HepG2 (cell line): ENCODE measurements around the gene MCU. TPM values are rescaled to one million over a fixed set of nuclear protein-coding genes. Genes with fewer than 3 reads are reported as not detected.
A peak's percentile ranks its signal among the peaks of the same experiment; 100 is the strongest.

Experiments used
- ARID3A ChIP-seq: IDR thresholded peaks from 2 replicates; pipeline ENCODE4 v1.6.1; 2012; ENCODE audit warnings: low read depth, low read length, improper control_type of control experiment
- BCL3 ChIP-seq: sonication (generic); formaldehyde crosslinking; IDR thresholded peaks from 2 replicates; pipeline ENCODE4 v1.5.1; 2020; ENCODE audit warnings: mild to moderate bottlenecking, missing genetic modification reagents, moderate library complexity
- FOSL2 ChIP-seq: sonication (generic); formaldehyde crosslinking; IDR thresholded peaks from 2 replicates; pipeline ENCODE4 v1.4.0; 2020; ENCODE audit warnings: missing genetic modification reagents
- MAFG ChIP-seq: sonication (generic); formaldehyde crosslinking; IDR thresholded peaks from 2 replicates; pipeline ENCODE4 v1.5.1; 2020; ENCODE audit warnings: mild to moderate bottlenecking, missing genetic modification reagents
- NFE2L2 ChIP-seq: fragments of 150-350 bp; IDR thresholded peaks from 2 replicates; pipeline ENCODE4 v1.6.1; 2014; ENCODE audit warnings: low read length
- NR2F1 ChIP-seq, 2 experiments: fragments of 450-650 bp in 1 of 2; formaldehyde crosslinking in 1 of 2; IDR thresholded peaks; 2 replicates each; pipeline versions ENCODE4 v1.5.0 to v1.6.1; 2016 to 2020; ENCODE audit warnings: mild to moderate bottlenecking in 1 of 2, missing compliant biosample characterization in 1 of 2, missing genetic modification reagents in 1 of 2, moderate library complexity in 1 of 2
- NR2F6 ChIP-seq, 2 experiments: IDR thresholded peaks; 2 replicates each; pipeline ENCODE4 v1.6.1; 2016; ENCODE audit warnings: antibody characterized with exemption in 1 of 2, mild to moderate bottlenecking in 1 of 2
- TOE1 ChIP-seq: sonication (generic); formaldehyde crosslinking; IDR thresholded peaks from 2 replicates; pipeline ENCODE4 v1.4.0; 2020; ENCODE audit warnings: mild to moderate bottlenecking, missing genetic modification reagents
- ZNF230 ChIP-seq: sonication (generic); formaldehyde crosslinking; IDR thresholded peaks from 2 replicates; pipeline ENCODE4 v1.4.0; 2020; ENCODE audit warnings: mild to moderate bottlenecking, missing genetic modification reagents
- ZNF234 ChIP-seq: sonication (generic); formaldehyde crosslinking; conservative IDR thresholded peaks from 2 replicates; pipeline ENCODE4 v1.5.1; 2020; ENCODE audit warnings: mild to moderate bottlenecking, missing genetic modification reagents
- ZNF343 ChIP-seq: sonication (generic); formaldehyde crosslinking; IDR thresholded peaks from 2 replicates; pipeline ENCODE4 v1.4.0; 2020; ENCODE audit warnings: mild to moderate bottlenecking, missing genetic modification reagents
- ZNF383 ChIP-seq: sonication (generic); formaldehyde crosslinking; IDR thresholded peaks from 2 replicates; pipeline ENCODE4 v1.4.0; 2020; ENCODE audit warnings: missing genetic modification reagents, mild to moderate bottlenecking, borderline replicate concordance
- ZNF484 ChIP-seq: sonication (generic); formaldehyde crosslinking; IDR thresholded peaks from 2 replicates; pipeline ENCODE4 v1.5.1; 2020; ENCODE audit warnings: mild to moderate bottlenecking, low read depth, missing genetic modification reagents, borderline replicate concordance
- ZNF770 ChIP-seq: sonication (generic); formaldehyde crosslinking; IDR thresholded peaks from 2 replicates; pipeline ENCODE4 v1.5.0; 2020; ENCODE audit warnings: mild to moderate bottlenecking, missing genetic modification reagents
- ZSCAN5A ChIP-seq: sonication (generic); formaldehyde crosslinking; IDR thresholded peaks from 2 replicates; pipeline ENCODE4 v1.8.0; 2022; ENCODE audit warnings: mild to moderate bottlenecking, missing genetic modification reagents, borderline replicate concordance
- polyA plus RNA-seq, 8 experiments: library from polyadenylated mRNA; depleted of rRNA in 3 of 8; stranded (reverse) in 7 of 8; unstranded in 1 of 8; fragments of >200 nt; fragmentation: Illumina TruSeq in 4 of 8; extraction: Trizol in 4 of 8; gene quantifications; 2 replicates each; pipeline versions ENCODE4 v1.2.1 to v1.2.3, GENCODE V29; 2011 to 2016; ENCODE audit warnings: low read depth in 4 of 8, missing spikeins in 1 of 8, mixed read lengths in 1 of 8; ENCODE audit not compliant: insufficient read depth in 1 of 8
- total RNA-seq, 5 experiments: library from RNA; depleted of rRNA; stranded (reverse); fragments of >200 nt; fragmentation: Illumina TruSeq; extraction: Trizol; gene quantifications; 2 replicates each; pipeline ENCODE4 v1.2.3, GENCODE V29; 2016; ENCODE audit warnings: low read depth in 1 of 5

Gene MCU
- total and polyA plus RNA-seq, 2 of the 13 experiments (the other 11 are each of a cell fraction or from before 2014, with no cell fraction given) = 25.9 to 64.5 TPM

GRCh38 chr10:72659694-72660093 lies 32.2 kb upstream of the MCU start (continued):
- no peak for TF ChIP-seq BCL3 (CRISPR knock-in tag)
- peak; percentile 67 for TF ChIP-seq MAFG (CRISPR knock-in tag)
- no peak for TF ChIP-seq ZNF230 (CRISPR knock-in tag)
- TF ChIP-seq ZSCAN5A (CRISPR knock-in tag) = no peak
- peak; percentile 71 for TF ChIP-seq ZNF770 (CRISPR knock-in tag)
- TF ChIP-seq TOE1 (CRISPR knock-in tag) = no peak
- no peak for TF ChIP-seq ARID3A
- TF ChIP-seq FOSL2 = peak; percentile 84
- TF ChIP-seq ZNF484 (CRISPR knock-in tag) = no peak
- TF ChIP-seq NR2F1 (CRISPR knock-in tag; IDR thresholded peaks at IDR 0.05) = peak; percentile 49 to 52; a peak in 2 of 4 replicates
- no peak for TF ChIP-seq ZNF383 (CRISPR knock-in tag)
- TF ChIP-seq ZNF234 (CRISPR knock-in tag) = no peak
- TF ChIP-seq NFE2L2 = peak; percentile 82; the same call in 1 of the 2 replicates
- no peak for TF ChIP-seq ZNF343
- TF ChIP-seq NR2F6 (IDR thresholded peaks at IDR 0.05) = peak; percentile 57
- peak; percentile 72 for TF ChIP-seq NR2F6 (CRISPR knock-in tag; IDR thresholded peaks at IDR 0.05)
